ENCODE data around the gene CD8B.

DNA sequence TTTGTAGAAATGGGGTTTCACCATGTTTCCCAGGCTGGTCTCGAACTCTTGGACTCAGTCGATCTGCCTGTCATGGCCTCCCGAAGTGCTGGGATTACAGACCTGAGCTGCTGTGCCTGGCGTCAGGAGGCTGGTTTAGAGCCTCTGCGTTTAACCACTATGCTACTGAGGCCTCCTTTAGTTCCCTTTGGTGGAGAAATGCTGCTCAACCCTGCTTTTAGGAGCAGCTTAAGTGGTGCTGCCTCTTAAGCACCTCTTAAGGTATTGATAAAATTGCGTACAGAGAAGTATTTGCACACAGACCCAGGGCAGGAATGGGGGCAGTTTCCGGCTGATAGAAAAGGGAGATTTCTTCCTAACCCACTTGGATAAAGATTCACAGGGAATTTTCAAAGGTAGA lies 78.9 kb downstream of the CD8B start:
- TF ChIP-seq EZH2 (IDR thresholded peaks at IDR 0.05; ENCODE audit: insufficient read depth, poor library complexity, severe bottlenecking) (no peak), EZH2phosphoT487 (IDR thresholded peaks at IDR 0.05; ENCODE audit: insufficient read depth, low read depth) (no peak)
